Activated CD8-positive, alpha-beta memory T cell treated with anti-CD3 and anti-CD28 coated beads, Interleukin-2, amount 50 U/mL, for 1 hour (primary cell): Measurements from ENCODE around the gene LASP1.
"Not testable (repeated sequence)": the region's sequence is repeated elsewhere in the genome, so short reads cannot be mapped to it uniquely, and the experiment has no call there.

Experiments
- DNase-seq: peaks from one replicate; pipeline ENCODE4 v3.0.0-alpha.2; 2020; ENCODE audit errors: extremely low read depth

The LASP1 gene

GRCh38 chr17:38869526-38870258, at the start of gene LASP1:
Gene LASP1, plus strand, starts transcription at chr17:38870058. Its CDS starts 132 bp downstream, at chr17:38870190.
- DNase-seq: peak; percentile 59

GRCh38 chr17:38824899-38825761, 44.7 kb upstream of the LASP1 start, which contains the start of gene CWC25:
Gene CWC25, minus strand, starts transcription at chr17:38825321. Its CDS starts 138 bp downstream, at chr17:38825183.
- peak; percentile 77 for DNase-seq

GRCh38 chr17:38825762-38826247, 44.1 kb upstream of the LASP1 start:
- no peak for DNase-seq

- no peak for DNase-seq
Observed at GRCh38 chr17:38844261-38844757, 25.5 kb upstream of the LASP1 start.

GRCh38 chr17:38848557-38848891, 21.3 kb upstream of the LASP1 start:
- DNase-seq: no peak

GRCh38 chr17:38848939-38849605, 20.8 kb upstream of the LASP1 start:
- no peak for DNase-seq

- no peak for DNase-seq
Observed at GRCh38 chr17:38850374-38850773, 19.5 kb upstream of the LASP1 start.

GRCh38 chr17:38851434-38851833, 18.4 kb upstream of the LASP1 start:
- DNase-seq: no peak

- DNase-seq: no peak
Observed at GRCh38 chr17:38852771-38853291, 17.0 kb upstream of the LASP1 start.

- DNase-seq: peak; percentile 86
Observed at GRCh38 chr17:38853292-38854219, 16.3 kb upstream of the LASP1 start, which contains the start of gene RPL23. Gene RPL23, minus strand, starts transcription at chr17:38853721. Its CDS starts 11 bp downstream, at chr17:38853710.

GRCh38 chr17:38855101-38855714, 14.7 kb upstream of the LASP1 start:
- DNase-seq: not testable (repeated sequence)

GRCh38 chr17:38857271-38857670, 12.6 kb upstream of the LASP1 start:
- no peak for DNase-seq

- no peak for DNase-seq
Observed at GRCh38 chr17:38861399-38861843, 8.4 kb upstream of the LASP1 start.

GRCh38 chr17:38864636-38865398, 5.0 kb upstream of the LASP1 start:
- DNase-seq: no peak

- DNase-seq: peak; percentile 23
Observed at GRCh38 chr17:38867179-38867967, 2.5 kb upstream of the LASP1 start.

- DNase-seq: no peak
Observed at GRCh38 chr17:38867968-38868816, 1.7 kb upstream of the LASP1 start.

GRCh38 chr17:38868817-38869525, 887 bp upstream of the LASP1 start:
- DNase-seq: peak; percentile 59
